Natural killer cell (primary cell): Measurements from ENCODE around the gene NLK. TPM values are rescaled to one million over a fixed set of nuclear protein-coding genes. Genes with fewer than 3 reads are reported as not detected.
"Not testable (repeated sequence)": the region's sequence is repeated elsewhere in the genome, so short reads cannot be mapped to it uniquely, and the experiment has no call there.

Experiments
- ATAC-seq, 3 donors: fragments of 150-1000 bp in 2 of 3; fragments of 200-7000 bp in 1 of 3; cut with Tn5 transposase; 1 replicate in 1 of 3; 2 replicates in 2 of 3; pipeline ENCODE4 v1.10.0; 2021; ENCODE audit warnings: mild to moderate bottlenecking in 2 of 3, moderate library complexity in 2 of 3
- DNase-seq, 2 donors: peaks; one replicate each; pipeline versions ENCODE4 v3.0.0 to v3.0.0-alpha.2; 2013 to 2021; ENCODE audit warnings: mixed read lengths in 1 of 2
- H3K27ac ChIP-seq: one replicate; pipeline ENCODE4 v1.5.1; 2013; ENCODE audit warnings: mild to moderate bottlenecking, low read length
- H3K27me3 ChIP-seq: one replicate; pipeline ENCODE4 v1.6.1; 2013; ENCODE audit warnings: low read length; ENCODE audit not compliant: control insufficient read depth, insufficient read depth
- H3K36me3 ChIP-seq: one replicate; pipeline ENCODE4 v1.6.1; 2013; ENCODE audit warnings: low read length; ENCODE audit not compliant: control insufficient read depth, insufficient read depth
- H3K4me1 ChIP-seq: one replicate; pipeline ENCODE4 v1.6.1; 2013; ENCODE audit warnings: low read length; ENCODE audit not compliant: control insufficient read depth, insufficient read depth
- H3K4me3 ChIP-seq: one replicate; pipeline ENCODE4 v1.5.1; 2013; ENCODE audit warnings: low read length
- H3K9me3 ChIP-seq: one replicate; pipeline ENCODE4 v1.6.1; 2013; ENCODE audit warnings: low read length; ENCODE audit not compliant: control insufficient read depth, insufficient read depth
- H3K27ac Mint-ChIP-seq, 2 donors: one replicate each; pipeline ENCODE4 v1.8.0; 2022; ENCODE audit warnings: mild to moderate bottlenecking in 2 of 2, mixed read lengths in 2 of 2, moderate library complexity in 1 of 2
- H3K27me3 Mint-ChIP-seq, 2 donors: one replicate each; pipeline ENCODE4 v1.8.0; 2022; ENCODE audit warnings: low read depth in 2 of 2, mixed read lengths in 2 of 2
- H3K36me3 Mint-ChIP-seq: one replicate; pipeline ENCODE4 v1.8.0; 2022; ENCODE audit warnings: mixed read lengths
- H3K4me1 Mint-ChIP-seq, 2 donors: one replicate each; pipeline ENCODE4 v1.8.0; 2022; ENCODE audit warnings: mixed read lengths in 2 of 2
- H3K4me3 Mint-ChIP-seq: one replicate; pipeline ENCODE4 v1.8.0; 2022; ENCODE audit warnings: mild to moderate bottlenecking, moderate library complexity, mixed read lengths
- H3K9me3 Mint-ChIP-seq, 2 donors: one replicate each; pipeline ENCODE4 v1.8.0; 2022; ENCODE audit warnings: mixed read lengths in 2 of 2
- CTCF ChIP-seq: fragments of 200-600 bp; IDR thresholded peaks from one replicate; pipeline ENCODE4 v1.8.0; 2022; ENCODE audit warnings: antibody characterized with exemption
- WGBS: methylation state at CpG from one replicate; pipeline ENCODE4 v1.1.7; 2013; ENCODE audit warnings: missing lambda C conversion rate; ENCODE audit not compliant: insufficient coverage; 5-methylcytosine and 5-hydroxymethylcytosine counted together
- intact Hi-C: fragments of 100-400 bp; cut with micrococcal nuclease; formaldehyde crosslinking; loops from one replicate; pipeline ENCODE4 v1.14.2; 2022
- total RNA-seq, 4 donors: library from RNA; stranded (reverse); fragments of 120-200 nt in 1 of 4; gene quantifications; one replicate each; pipeline versions ENCODE4 v1.2.3 to v1.2.4, GENCODE V29; 2013 to 2022

NLK gene
- total RNA-seq, 3 donors from 2014 or later (not counting 1 experiment from before 2014, with no cell fraction given), result 18.3 to 35.6 (median 20.8) TPM

- ATAC-seq (no peak), DNase-seq (no peak)
- Histone ChIP-seq H3K36me3 (no peaks in the 10 kb centered on the region), H3K27ac (no peak overlapping the region), H3K4me3 (no peak overlapping the region), H3K4me1 (no peaks in the 10 kb centered on the region), H3K9me3 (no peaks in the 10 kb centered on the region), H3K27me3 (no peaks in the 10 kb centered on the region)
- no peak for TF ChIP-seq CTCF
- no peaks in the 10 kb centered on the region for H3K9me3 Mint-ChIP-seq
- intact Hi-C loops, result no loop called here
- H3K36me3 Mint-ChIP-seq, result no peaks in the 10 kb centered on the region
- peaks cover 0 to 7% of the 10 kb centered on the region in 2 donors for H3K27me3 Mint-ChIP-seq
- no peak overlapping the region for H3K27ac Mint-ChIP-seq
- no peaks in the 10 kb centered on the region for H3K4me1 Mint-ChIP-seq
- no peak overlapping the region for H3K4me3 Mint-ChIP-seq
Observed at GRCh38 chr17:28206292-28206691, 163.8 kb downstream of the NLK start.

GRCh38 chr17:28211811-28212210, 169.3 kb downstream of the NLK start:
- ATAC-seq (no peak), DNase-seq (no peak)
- WGBS, result 89% methylated on average over 7 of the region's 7 CpGs
- no peaks in the 10 kb centered on the region for H3K36me3 ChIP-seq
- intact Hi-C loops, result no loop called here
- Mint-ChIP-seq H3K27me3 (peaks cover 7 to 8% of the 10 kb centered on the region in 2 donors), H3K9me3 (no peaks in the 10 kb centered on the region), H3K4me3 (no peak overlapping the region), H3K27ac (no peak overlapping the region), H3K36me3 (no peaks in the 10 kb centered on the region), H3K4me1 (peaks cover 5% of the 10 kb centered on the region in 2 donors)
- H3K27me3 ChIP-seq, result no peaks in the 10 kb centered on the region
- H3K27ac ChIP-seq, result no peak overlapping the region
- no peak for TF ChIP-seq CTCF
- H3K9me3 ChIP-seq, result no peaks in the 10 kb centered on the region
- H3K4me3 ChIP-seq, result no peak overlapping the region
- H3K4me1 ChIP-seq, result no peaks in the 10 kb centered on the region

- intact Hi-C loops, H3K9me3 Mint-ChIP-seq, H3K9me3 ChIP-seq, H3K4me3 ChIP-seq, DNase-seq, H3K4me3 Mint-ChIP-seq, H3K27ac Mint-ChIP-seq, H3K4me1 Mint-ChIP-seq, H3K36me3 ChIP-seq, H3K27ac ChIP-seq, H3K4me1 ChIP-seq, H3K27me3 Mint-ChIP-seq, ATAC-seq, H3K36me3 Mint-ChIP-seq, H3K27me3 ChIP-seq: not testable (repeated sequence)
- no CpG with 5 or more reads among the region's 2 CpGs for WGBS
Observed at GRCh38 chr17:28213578-28213977, 171.1 kb downstream of the NLK start.

GRCh38 chr17:28216052-28216451, 173.6 kb downstream of the NLK start:
- H3K27ac Mint-ChIP-seq, result no peak overlapping the region
- DNase-seq (no peak), ATAC-seq (no peak)
- no peak overlapping the region for H3K27ac ChIP-seq
- H3K4me1 Mint-ChIP-seq, result peaks cover 5% of the 10 kb centered on the region in 2 donors
- no peaks in the 10 kb centered on the region for H3K27me3 ChIP-seq
- 77% methylated on average over 3 of the region's 3 CpGs for WGBS
- no peaks in the 10 kb centered on the region for H3K36me3 ChIP-seq
- no peaks in the 10 kb centered on the region for H3K9me3 Mint-ChIP-seq
- peaks cover 7 to 9% of the 10 kb centered on the region in 2 donors for H3K27me3 Mint-ChIP-seq
- H3K4me3 ChIP-seq, result no peak overlapping the region
- intact Hi-C loops, result no loop called here
- no peaks in the 10 kb centered on the region for H3K36me3 Mint-ChIP-seq
- no peak for TF ChIP-seq CTCF
- H3K9me3 ChIP-seq, result no peaks in the 10 kb centered on the region
- no peak overlapping the region for H3K4me3 Mint-ChIP-seq
- H3K4me1 ChIP-seq, result no peaks in the 10 kb centered on the region
